KBM-7 (cell line): ENCODE results near the gene RIT1.
"Not testable (repeated sequence)": the region's sequence is repeated elsewhere in the genome, so short reads cannot be mapped to it uniquely, and the experiment has no call there.

Experiments
- DNase-seq: peaks from one replicate; pipeline ENCODE4 v3.0.0-alpha.2; 2015
- in situ Hi-C: fragments of 300-500 bp; cut with MboI; formaldehyde crosslinking; loops from 2 replicates; pipeline ENCODE4 v1.14.3; 2020; ENCODE audit warnings: low sequenced_read_pairs, low pct_unique_long_range_greater_than_20kb, mixed read lengths

The RIT1 gene

GRCh38 chr1:155934936-155935590 is 23.9 kb upstream of the RIT1 start:
- DNase-seq = no peak
- in situ Hi-C loops = no loop called here

GRCh38 chr1:155934097-155934935 is 23.2 kb upstream of the RIT1 start, which contains the start of gene KHDC4:
TSS of gene KHDC4 (minus strand) at chr1:155934413. CDS start at chr1:155934373, 40 bp downstream.
- in situ Hi-C loops = no loop called here
- DNase-seq = peak; percentile 99

GRCh38 chr1:155933591-155934096 is 22.5 kb upstream of the RIT1 start:
- DNase-seq = no peak

DNA sequence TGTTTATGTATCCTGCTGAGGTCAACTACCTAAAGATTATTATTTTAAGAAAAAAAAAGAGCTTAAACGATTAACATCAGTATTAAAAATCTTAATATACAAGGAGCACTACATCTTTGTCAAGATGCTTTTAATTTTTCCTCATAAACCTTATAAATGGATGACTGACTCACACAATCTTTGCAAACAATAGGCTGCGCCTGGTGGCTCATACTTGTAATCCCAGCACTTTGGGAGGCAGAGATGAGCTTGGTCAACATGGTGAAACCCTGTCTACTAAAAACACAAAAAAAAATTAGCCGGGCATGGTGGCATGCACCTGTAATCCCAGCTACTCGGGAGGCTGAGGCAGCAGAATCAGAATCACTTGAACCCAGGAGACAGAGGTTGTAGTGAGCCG is 21.3 kb upstream of the RIT1 start:
- DNase-seq = no peak
- in situ Hi-C loops = no loop called here

More at GRCh38 chr1:155933591-155934096, 22.5 kb upstream of the RIT1 start:
- in situ Hi-C loops = no loop called here

GRCh38 chr1:155932081-155932480 is 20.9 kb upstream of the RIT1 start:
- no peak for DNase-seq
- in situ Hi-C loops = no loop called here

- in situ Hi-C loops = no loop called here
- DNase-seq = no peak
Measured at GRCh38 chr1:155931332-155932038, 20.3 kb upstream of the RIT1 start.

GRCh38 chr1:155930725-155931124 is 19.6 kb upstream of the RIT1 start:
- in situ Hi-C loops, DNase-seq: not testable (repeated sequence)

GRCh38 chr1:155929057-155929456 is 17.9 kb upstream of the RIT1 start:
- no peak for DNase-seq
- in situ Hi-C loops = no loop called here

DNA sequence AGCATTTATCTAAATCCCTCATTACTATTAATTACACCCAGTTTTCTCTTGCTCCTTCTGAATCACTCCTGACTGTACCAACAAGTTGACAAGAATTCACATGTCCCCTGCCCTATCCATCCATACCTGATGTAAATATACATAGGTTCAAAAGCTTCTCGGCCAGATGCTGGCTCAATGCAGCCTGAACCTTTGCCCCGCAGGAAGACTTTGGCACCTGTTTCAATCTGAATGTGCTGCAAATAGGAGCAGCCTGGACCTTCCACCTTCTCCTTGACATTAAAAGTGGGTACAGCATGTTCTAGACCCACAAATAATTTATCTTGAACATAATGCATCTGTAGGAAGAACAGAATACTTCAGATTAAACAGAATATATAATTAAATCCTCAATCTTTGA is 14.4 kb upstream of the RIT1 start:
- DNase-seq = no peak
- in situ Hi-C loops = no loop called here

GRCh38 chr1:155920717-155921116 is 9.6 kb upstream of the RIT1 start:
- in situ Hi-C loops = no loop called here
- no peak for DNase-seq

DNA sequence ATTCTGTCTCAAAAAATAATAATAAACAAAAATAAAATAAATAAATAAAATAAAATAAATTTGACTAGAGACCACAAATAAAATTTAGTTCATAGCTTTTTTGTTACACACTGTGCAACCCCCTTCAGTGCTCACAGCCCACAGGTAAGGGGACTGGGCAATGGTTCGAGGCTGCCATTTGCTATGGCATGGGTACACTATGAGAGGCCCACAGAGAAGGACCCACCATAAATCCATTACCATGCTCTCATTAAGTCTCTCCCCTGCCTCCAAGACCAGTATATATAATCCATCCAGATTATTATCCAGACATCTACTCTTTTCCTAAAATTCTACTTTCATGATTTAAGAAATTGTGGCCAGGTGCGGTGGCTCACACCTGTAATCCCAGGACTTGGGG is 8.7 kb upstream of the RIT1 start:
- in situ Hi-C loops = no loop called here
- no peak for DNase-seq

DNA sequence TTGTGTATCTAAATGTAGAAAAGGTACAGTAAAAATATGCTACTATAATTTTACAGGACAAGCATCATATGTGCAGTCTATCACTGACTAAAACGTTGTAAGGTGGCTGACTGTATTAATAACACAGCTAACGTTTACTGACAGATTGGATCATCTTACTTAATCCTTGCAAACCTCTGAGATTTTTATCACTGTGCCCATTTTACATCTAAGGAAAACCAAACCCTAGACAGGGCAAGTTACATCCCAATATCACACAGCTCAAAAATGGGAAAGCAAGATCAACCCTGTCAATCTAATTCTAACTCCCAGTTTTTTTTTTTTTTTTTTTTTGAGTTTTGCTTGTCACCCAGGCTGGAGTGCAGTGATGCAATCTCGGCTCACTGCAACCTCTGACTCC is 7.5 kb upstream of the RIT1 start:
- in situ Hi-C loops = no loop called here
- DNase-seq = no peak

- in situ Hi-C loops = no loop called here
- DNase-seq = no peak
Measured at GRCh38 chr1:155913969-155914757, 3.0 kb upstream of the RIT1 start.

- in situ Hi-C loops = no loop called here
- no peak for DNase-seq
Measured at GRCh38 chr1:155912056-155912536, 947 bp upstream of the RIT1 start.

- in situ Hi-C loops = no loop called here
- DNase-seq = peak; percentile 16
Measured at GRCh38 chr1:155910621-155911121, 478 bp downstream of the RIT1 start.

DNA sequence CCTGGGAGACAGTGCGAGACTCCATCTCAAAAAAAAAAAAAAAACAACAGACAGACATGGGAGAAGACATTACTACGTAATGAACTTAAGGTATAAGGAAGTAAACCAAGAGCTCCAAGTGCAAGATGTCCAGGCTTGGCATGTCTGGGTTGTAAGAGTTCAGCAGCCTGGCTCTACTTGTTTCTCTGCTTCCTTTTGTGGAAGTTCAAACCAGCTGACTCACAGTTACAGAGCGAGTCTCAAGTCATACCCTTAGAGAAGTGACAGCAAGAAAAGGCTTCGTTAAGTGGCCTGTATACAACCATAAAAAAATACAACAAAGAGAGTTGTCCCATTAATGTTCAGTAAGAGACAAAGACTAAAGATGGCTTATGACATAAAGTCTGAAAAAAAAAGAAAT is 1.3 kb downstream of the RIT1 start:
- peak; percentile 51 for DNase-seq
- in situ Hi-C loops = no loop called here

- in situ Hi-C loops = no loop called here
- no peak for DNase-seq
Measured at GRCh38 chr1:155904261-155904660, 6.9 kb downstream of the RIT1 start.

GRCh38 chr1:155900161-155900560 is 11.0 kb downstream of the RIT1 start:
- in situ Hi-C loops = no loop called here
- no peak for DNase-seq

GRCh38 chr1:155899683-155900082 is 11.5 kb downstream of the RIT1 start:
- DNase-seq = no peak
- in situ Hi-C loops = no loop called here
